HL-60 (cell line): ENCODE results near the gene CAV1.

ENCODE experiments used
- DNase-seq, 2 experiments: peaks; one replicate each; pipeline ENCODE4 v3.0.0-alpha.2; 2010 to 2020; ENCODE audit warnings: low read depth in 1 of 2, low spot score in 1 of 2
- H3K27ac ChIP-seq: fragments of 250-450 bp; sonication (Bioruptor Pico); replicated peaks from 2 replicates; pipeline ENCODE4 v1.5.1; 2020; ENCODE audit warnings: mild to moderate bottlenecking, moderate library complexity
- H3K27me3 ChIP-seq: fragments of 250-450 bp; sonication (Bioruptor Pico); 2 replicates; pipeline ENCODE4 v1.5.1; 2021; ENCODE audit warnings: mild to moderate bottlenecking, moderate library complexity; ENCODE audit not compliant: insufficient read depth, poor library complexity, severe bottlenecking
- H3K4me3 ChIP-seq: replicated peaks from 2 replicates; pipeline ENCODE4 v1.5.1; 2011; ENCODE audit warnings: mild to moderate bottlenecking, control low read depth, low read length; ENCODE audit not compliant: insufficient read depth
- CTCF ChIP-seq: IDR thresholded peaks from one replicate; pipeline ENCODE4 v1.5.1; 2011; ENCODE audit warnings: low read length, control low read depth, inconsistent platforms; ENCODE audit not compliant: insufficient read depth
- GABPA ChIP-seq: IDR thresholded peaks from 2 replicates; pipeline ENCODE4 v1.6.1; 2012; ENCODE audit warnings: low read depth
- POLR2AphosphoS5 ChIP-seq: IDR thresholded peaks from 2 replicates; pipeline ENCODE4 v1.6.1; 2012; ENCODE audit warnings: low read depth
- REST ChIP-seq: IDR thresholded peaks from 2 replicates; pipeline ENCODE4 v1.6.1; 2012; ENCODE audit warnings: low read depth; ENCODE audit not compliant: insufficient replicate concordance
- SPI1 ChIP-seq: IDR thresholded peaks from 2 replicates; pipeline ENCODE4 v1.6.1; 2012; ENCODE audit warnings: low read depth, mild to moderate bottlenecking, borderline replicate concordance

Gene CAV1

DNA sequence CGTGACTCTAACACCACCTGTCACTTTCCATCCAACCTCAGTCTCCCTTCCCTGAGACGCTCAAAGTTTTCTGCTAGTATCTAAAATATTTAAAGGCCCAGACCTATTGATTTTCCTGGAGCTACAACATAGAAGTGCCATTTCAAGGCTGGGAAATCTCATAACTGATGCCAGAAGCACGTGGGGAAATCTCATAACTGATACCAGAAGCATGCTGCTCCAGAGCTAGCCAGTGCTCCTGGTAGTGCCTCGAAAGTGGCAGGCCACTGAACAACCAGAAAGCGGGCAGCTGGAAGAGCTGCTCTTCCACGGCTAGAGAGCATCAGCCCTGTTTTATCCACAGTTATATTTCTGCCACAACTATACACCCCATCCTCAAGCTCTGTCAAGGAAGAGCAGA, 72.5 kb downstream of the CAV1 start:
- Histone ChIP-seq H3K4me3 (no peak overlapping the region), H3K27me3 (peaks cover 7% of the 10 kb centered on the region), H3K27ac (no peak overlapping the region)
- TF ChIP-seq GABPA (no peak), POLR2AphosphoS5 (no peak), CTCF (no peak), REST (no peak), SPI1 (no peak)
- no peak for DNase-seq

- H3K4me3 ChIP-seq = no peak overlapping the region
- TF ChIP-seq CTCF (no peak), POLR2AphosphoS5 (no peak), SPI1 (no peak), REST (no peak), GABPA (no peak)
- no peak overlapping the region for H3K27ac ChIP-seq
- DNase-seq = no peak
- H3K27me3 ChIP-seq = no peaks in the 10 kb centered on the region
These were observed 73.4 kb downstream of the CAV1 start for GRCh38 chr7:116598278-116598677.

GRCh38 chr7:116598861-116599260, 74.0 kb downstream of the CAV1 start:
- no peak overlapping the region for H3K4me3 ChIP-seq
- no peaks in the 10 kb centered on the region for H3K27me3 ChIP-seq
- no peak for DNase-seq
- TF ChIP-seq SPI1 = no peak
- TF ChIP-seq GABPA = no peak
- TF ChIP-seq POLR2AphosphoS5 = no peak
- TF ChIP-seq REST = no peak
- no peak for TF ChIP-seq CTCF
- H3K27ac ChIP-seq = no peak overlapping the region
